ENCODE data around the gene NOL9.

DNA sequence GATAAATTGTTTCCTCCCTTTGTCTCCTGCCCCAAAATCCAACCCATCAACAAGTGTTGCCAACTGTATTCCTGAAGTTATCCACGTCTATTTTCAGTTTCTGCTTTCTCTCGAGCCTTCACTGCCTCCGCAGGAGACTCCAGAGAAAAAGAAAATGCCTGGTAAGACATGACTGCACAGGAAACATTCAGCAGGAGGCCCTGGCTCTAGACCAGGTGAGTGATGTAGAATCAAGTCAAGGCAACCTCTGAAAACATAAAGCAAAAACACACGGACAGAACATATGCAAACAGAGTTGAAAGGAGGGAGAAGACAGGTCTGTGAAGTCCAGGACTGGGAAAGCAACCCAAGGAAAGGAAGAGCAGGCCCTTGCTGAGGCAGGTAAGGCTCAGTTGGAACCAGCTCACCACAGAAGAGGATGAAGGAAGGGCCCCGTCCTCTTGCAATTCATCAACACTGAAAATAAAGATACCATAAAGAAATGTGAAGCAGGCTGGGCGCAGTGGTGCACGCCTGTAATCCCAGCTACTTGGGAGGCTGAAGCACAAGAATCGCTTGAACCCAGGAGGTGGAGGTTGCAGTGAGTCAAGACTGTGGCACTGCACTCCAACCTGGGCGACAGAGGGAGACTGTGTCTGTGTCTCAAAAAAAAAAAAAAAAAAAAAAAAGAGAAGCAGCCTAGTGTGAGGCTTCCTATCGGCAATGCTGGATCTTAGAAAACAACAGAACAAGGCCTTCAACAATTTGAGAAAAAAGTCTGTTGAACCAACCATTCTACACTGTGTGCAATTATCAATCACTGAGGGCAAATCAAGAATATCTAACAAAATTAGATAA is 8.8 kb downstream of the NOL9 start:
- TF ChIP-seq POLR2A (IDR thresholded peaks at IDR 0.05) = no peak
- TF ChIP-seq, protein P1, sequence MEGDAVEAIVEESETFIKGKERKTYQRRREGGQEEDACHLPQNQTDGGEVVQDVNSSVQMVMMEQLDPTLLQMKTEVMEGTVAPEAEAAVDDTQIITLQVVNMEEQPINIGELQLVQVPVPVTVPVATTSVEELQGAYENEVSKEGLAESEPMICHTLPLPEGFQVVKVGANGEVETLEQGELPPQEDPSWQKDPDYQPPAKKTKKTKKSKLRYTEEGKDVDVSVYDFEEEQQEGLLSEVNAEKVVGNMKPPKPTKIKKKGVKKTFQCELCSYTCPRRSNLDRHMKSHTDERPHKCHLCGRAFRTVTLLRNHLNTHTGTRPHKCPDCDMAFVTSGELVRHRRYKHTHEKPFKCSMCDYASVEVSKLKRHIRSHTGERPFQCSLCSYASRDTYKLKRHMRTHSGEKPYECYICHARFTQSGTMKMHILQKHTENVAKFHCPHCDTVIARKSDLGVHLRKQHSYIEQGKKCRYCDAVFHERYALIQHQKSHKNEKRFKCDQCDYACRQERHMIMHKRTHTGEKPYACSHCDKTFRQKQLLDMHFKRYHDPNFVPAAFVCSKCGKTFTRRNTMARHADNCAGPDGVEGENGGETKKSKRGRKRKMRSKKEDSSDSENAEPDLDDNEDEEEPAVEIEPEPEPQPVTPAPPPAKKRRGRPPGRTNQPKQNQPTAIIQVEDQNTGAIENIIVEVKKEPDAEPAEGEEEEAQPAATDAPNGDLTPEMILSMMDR (IDR thresholded peaks at IDR 0.05) = no peak
